ENCODE data around the gene RSBN1L. TPM values are rescaled to one million over a fixed set of nuclear protein-coding genes. Genes with fewer than 3 reads are reported as not detected.
"Not testable (repeated sequence)": the region's sequence is repeated elsewhere in the genome, so short reads cannot be mapped to it uniquely, and the experiment has no call there.

The RSBN1L gene
- total RNA-seq: 22.0 and 24.7 TPM in 2 replicates

- peak; percentile 99 for DNase-seq
These were observed at the start of gene RSBN1L for GRCh38 chr7:77696057-77696642. Gene RSBN1L (plus strand): TSS chr7:77696459. CDS start chr7:77696470, 11 bp downstream.

GRCh38 chr7:77648742-77649338 lies 47.4 kb upstream of the RSBN1L start:
- DNase-seq: no peak

DNA sequence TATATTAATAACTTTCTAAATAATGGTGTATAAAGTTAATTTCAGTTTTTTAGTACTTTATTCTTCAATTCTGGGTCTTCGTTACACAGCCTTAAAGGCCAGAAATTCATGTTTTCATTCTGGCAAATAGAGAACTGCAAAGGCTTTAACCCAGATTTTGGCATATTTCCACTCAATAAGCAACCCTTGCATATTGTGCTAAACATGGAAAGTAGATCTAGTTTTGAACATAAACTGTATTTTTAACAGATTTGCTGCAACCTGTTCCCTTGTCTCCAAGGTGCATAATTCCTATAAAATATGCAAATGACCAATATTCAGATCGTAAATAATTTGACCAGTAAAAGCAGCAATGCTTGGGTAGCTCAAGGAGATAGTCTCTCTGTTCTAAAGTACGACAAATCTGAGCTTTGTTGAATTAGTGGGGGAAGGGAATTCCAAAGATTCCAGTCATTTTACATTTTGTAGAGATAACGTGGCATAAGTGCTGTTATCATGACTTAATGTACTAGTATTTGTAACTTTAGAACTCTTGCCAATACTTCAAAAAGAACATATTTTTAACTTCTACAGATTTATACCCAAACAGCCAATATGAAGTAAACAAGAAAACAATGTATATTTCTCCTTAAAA lies 46.4 kb upstream of the RSBN1L start:
- DNase-seq: no peak

DNA sequence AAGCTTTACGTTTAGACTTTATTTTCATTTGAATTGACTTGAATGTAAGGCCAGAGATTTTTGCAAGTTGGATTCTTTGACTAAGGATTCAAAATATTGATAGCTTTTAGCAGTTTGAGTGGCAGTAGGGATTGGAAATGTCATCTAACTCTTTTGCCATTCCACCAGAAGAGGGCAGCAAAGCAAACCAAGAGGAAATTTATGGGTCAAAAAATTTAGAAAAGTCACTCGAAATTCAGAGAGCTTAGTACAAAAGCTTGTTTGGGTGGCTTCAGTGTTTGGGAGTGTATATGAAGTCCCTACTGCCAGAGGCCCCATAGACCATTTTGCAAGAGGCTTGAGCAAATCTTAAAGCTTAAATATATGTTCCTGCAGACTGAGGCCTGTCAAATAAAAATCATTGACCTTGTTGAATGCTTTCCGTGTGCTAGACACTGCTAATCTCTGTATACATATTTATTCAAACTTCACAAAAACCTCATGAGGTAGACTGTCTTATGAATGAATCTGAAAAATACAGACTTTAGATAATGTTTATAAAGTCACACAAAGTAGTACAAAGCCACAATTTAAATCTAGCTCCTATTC lies 44.6 kb upstream of the RSBN1L start:
- DNase-seq: peak; percentile 66

DNA sequence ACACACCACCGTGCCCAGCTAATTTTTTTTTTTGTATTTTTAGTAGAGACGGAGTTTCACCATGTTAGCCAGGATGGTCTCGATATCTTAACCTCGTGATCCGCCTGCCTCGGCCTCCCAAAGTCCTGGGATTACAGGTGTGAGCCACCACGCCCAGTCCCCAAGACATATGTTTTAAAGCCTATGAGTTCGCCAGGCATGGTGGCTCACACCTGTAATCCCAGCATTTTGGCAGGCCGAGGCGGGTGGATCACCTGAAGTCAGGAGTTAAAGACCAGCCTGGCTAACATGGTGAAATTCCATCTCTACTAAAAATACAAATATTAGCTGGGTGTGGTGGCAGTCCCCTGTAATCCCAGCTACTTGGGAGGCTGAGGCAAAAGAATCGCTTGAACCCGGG lies 43.4 kb upstream of the RSBN1L start:
- not testable (repeated sequence) for DNase-seq

GRCh38 chr7:77653572-77653971 lies 42.7 kb upstream of the RSBN1L start:
- no peak for DNase-seq

DNA sequence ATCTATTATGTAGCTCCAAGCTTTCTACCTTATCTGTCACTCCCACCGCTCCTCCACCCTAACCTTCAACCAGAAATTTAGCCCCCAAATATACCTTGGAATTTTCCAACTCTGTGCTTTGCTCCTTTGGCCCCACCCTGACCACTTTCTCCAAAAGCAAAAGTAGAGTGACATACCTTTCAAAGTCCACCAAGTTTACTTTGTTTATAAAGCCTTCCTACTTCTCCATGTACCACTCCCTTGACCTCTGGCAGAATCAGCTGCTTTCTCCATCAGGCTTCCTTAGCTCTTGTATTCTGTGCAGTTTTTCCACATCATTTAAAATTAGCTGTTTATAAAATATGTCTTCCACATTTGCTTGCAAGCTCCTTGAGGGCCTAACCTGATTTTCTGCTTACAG lies 40.9 kb upstream of the RSBN1L start:
- DNase-seq: no peak

- peak; percentile 14 for DNase-seq
These were observed 40.3 kb upstream of the RSBN1L start for GRCh38 chr7:77655836-77656455.

DNA sequence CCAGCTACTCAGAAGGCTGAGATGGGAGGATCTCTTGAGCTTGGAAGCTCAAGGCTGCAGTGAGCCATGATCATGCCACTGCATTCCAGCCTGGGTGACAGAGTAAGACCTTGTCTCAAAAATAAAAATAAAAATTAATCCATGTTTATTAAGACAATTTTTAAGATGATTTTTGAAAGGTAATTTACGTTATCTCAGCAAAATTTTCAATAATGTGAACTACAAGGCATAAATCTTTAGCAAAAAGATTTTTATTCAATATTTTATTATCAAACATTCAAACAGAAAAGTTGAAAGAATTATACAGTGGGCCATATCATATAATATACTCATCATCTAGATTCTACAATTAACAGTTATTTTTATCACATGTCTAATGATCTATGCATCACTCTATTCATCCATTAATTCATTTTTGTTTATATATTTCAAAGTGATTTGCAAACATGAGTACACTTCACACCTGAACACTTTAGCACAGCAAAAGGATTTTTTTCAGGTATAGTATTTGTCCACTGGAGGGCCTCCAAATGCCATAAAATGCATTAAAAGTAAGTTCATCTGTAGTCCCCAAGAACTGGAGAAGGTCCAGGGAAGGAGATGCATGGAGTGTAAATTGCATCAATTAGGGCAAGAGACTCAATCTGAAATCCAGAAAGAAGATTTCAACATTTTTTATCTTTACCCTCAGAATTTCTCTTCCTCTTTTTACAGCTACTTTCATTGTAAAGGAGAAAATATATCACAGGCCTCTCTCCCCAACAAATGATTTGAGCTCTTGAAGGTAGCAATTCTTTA lies 38.6 kb upstream of the RSBN1L start:
- DNase-seq: peak; percentile 59

- DNase-seq: no peak
These were observed 37.3 kb upstream of the RSBN1L start for GRCh38 chr7:77658928-77659327.

GRCh38 chr7:77661816-77662215 lies 34.4 kb upstream of the RSBN1L start:
- no peak for DNase-seq

DNA sequence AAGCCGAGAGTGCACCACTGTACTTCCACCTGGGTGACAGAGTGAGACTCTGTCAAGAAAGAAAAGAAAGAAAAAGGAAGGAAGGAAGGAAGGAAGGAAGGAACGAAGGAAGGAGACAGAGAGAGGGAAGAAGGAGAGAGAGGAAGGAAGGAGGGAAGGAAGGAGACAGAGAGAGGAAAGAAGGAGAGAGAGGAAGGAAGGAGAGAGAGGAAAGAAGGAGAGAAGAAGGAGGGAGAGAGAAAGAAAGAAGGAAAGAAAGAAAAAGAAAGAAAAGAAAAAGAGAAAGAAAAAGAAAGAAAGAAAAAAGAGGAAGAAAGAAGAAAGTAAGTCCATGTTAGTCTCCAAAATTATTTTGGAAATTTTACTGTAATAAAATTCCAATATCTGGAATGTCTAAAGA lies 33.4 kb upstream of the RSBN1L start:
- DNase-seq: no peak

GRCh38 chr7:77664715-77665114 lies 31.5 kb upstream of the RSBN1L start:
- no peak for DNase-seq

- no peak for DNase-seq
These were observed 31.1 kb upstream of the RSBN1L start for GRCh38 chr7:77665161-77665560.

DNA sequence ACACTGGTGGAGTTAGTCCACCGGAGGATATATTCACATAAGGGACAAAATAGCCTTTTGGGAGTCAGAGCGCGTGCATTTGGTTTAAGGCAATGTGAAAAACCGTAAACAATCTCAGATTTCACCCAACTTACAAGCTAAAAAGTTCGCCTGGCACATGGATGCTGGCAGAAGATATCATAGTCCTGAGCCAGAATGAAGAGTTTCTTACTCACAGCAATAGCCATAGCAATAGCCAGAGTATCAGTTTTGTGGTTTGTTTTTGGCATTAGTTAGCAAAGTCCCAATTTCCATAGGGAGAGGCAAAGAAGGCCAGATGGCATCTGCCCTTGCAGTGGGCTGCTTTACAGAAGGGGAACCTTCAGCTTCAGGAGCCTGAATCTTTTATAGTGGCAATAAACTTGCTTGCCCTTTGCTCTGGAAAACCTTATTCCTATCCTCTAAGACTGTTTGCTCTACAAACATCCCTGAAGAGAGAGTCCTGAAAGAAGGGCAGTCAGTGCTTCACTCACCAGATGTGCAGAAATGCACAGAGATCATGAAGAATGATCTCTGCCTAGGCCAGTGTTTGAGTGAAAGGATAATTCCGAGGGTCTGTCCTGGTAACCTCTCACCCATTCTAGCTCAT lies 28.7 kb upstream of the RSBN1L start:
- no peak for DNase-seq

DNA sequence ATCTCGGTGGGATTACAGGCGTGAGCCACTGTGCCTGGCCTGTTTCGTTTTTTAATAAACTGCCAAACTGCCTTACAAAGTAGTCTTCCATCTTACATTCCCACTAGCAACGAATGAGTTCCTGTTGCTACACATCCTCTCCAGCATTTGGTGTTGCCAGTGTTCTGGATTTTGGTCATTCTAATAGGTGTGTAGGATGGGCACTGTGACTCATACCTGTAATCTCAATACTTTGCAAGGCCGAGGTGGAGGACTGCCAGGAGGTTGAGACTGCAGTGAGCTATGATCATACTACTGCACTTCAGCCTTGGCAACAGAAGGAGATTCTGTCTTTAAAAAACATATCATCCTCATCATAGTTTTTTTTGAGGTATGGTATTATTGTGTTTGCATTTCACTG lies 21.4 kb upstream of the RSBN1L start:
- DNase-seq: no peak

GRCh38 chr7:77679608-77680007 lies 16.7 kb upstream of the RSBN1L start:
- no peak for DNase-seq

GRCh38 chr7:77680266-77680665 lies 16.0 kb upstream of the RSBN1L start:
- DNase-seq: no peak

DNA sequence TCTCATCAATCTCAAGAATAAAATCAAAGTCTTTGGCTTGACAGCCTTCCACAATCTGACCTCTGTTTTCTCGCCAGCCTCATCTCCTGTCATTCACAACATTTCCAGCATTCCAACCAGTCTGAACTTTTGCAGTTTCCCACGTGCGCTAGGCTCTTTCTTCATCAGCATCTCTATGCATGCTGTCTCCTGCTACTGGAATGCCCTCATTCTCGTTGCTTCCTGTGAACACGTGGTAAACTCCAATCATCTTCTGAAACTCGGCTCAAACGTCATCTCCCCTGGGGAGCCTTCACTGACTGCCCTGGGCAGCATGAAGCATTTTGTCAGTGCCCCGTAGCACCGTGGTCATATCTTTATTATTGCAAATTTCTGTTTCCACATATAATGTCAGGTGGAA lies 12.2 kb upstream of the RSBN1L start:
- peak; percentile 96 for DNase-seq

- peak; percentile 25 for DNase-seq
These were observed 11.0 kb upstream of the RSBN1L start for GRCh38 chr7:77685233-77685632.

DNA sequence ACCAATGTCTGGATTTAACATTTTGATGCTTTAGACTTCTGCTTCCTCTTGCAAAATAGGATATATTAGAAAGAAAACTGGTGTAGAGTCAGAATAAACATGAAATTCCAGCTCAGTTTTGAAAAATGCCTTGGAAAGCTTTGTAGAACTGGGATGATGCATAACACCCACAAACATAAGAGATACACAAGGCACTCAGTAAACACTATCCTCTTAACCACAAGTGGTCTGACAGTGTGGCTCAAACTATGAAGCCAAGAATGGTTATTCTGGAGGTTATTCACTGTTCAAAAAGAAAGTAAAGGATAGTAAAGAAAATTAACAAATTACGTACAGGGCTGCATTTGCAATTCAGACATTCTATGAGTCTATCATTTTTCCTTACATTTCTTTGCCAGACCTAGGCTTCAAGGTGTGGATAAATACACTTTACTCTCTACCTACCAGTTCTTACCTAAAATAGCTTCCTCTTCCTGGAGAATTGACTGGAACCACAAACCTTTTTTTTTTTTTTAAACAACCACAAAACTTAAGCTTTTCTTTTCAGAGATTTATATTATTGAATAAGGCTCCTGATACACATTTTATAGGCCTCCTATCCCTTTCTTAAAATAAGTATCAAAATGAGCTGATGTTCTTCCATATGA lies 9.0 kb upstream of the RSBN1L start:
- no peak for DNase-seq

DNA sequence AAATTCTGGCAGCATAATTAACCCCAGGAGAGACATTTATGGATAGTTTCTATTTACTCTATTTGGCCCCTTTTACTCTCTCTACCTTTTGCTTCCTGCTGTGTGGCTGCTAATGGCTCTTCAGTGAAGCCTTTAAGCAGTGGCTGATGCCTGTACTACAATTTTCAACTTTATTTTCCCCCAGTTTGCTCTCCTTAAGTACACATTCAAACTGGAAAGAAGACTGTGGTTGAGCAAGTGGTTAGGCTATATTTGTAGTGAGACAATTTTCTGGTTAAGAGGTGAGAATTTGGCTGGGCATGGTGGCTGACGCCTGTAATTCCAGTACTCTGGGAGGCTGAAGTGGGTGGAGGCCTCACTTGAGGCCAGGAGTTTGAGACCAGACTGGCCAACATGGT lies 8.5 kb upstream of the RSBN1L start:
- no peak for DNase-seq
